ENCODE measurements around the gene PPM1H. TPM values are rescaled to one million over a fixed set of nuclear protein-coding genes. Genes with fewer than 3 reads are reported as not detected.
"Not testable (repeated sequence)": the region's sequence is repeated elsewhere in the genome, so short reads cannot be mapped to it uniquely, and the experiment has no call there.

The PPM1H gene
- total and polyA plus RNA-seq, 11 donors: 1.3 to 9.6 (median 4.9) TPM

GRCh38 chr12:62891805-62892549 lies 43.0 kb downstream of the PPM1H start:
- intact Hi-C loops (cut with DNase I): no loop called here
- H3K27me3 ChIP-seq: no peaks in the 10 kb centered on the region
- peaks cover 0 to 20% (median 1%) of the 10 kb centered on the region in 12 donors for H3K4me1 ChIP-seq
- no peaks in the 10 kb centered on the region for H3K9me3 ChIP-seq
- TF ChIP-seq CTCF (IDR thresholded peaks at IDR 0.05) (no peak), POLR2A (IDR thresholded peaks at IDR 0.05) (no peak)
- DNase-seq: no peak
- no peak overlapping the region for H3K27ac ChIP-seq
- no peak overlapping the region for H3K4me3 ChIP-seq
- no peaks in the 10 kb centered on the region for H3K36me3 ChIP-seq
- ATAC-seq: no peak
- 81 to 87% (median 85%) methylated on average over 5 of the region's 5 CpGs for WGBS, 4 donors

GRCh38 chr12:62888454-62889110 lies 46.4 kb downstream of the PPM1H start:
- no peak for DNase-seq
- Histone ChIP-seq H3K4me3 (no peak overlapping the region), H3K27me3 (no peaks in the 10 kb centered on the region), H3K4me1 (peaks cover 0 to 19% (median 1%) of the 10 kb centered on the region in 12 donors), H3K36me3 (no peaks in the 10 kb centered on the region), H3K27ac (no peak overlapping the region), H3K9me3 (no peaks in the 10 kb centered on the region)
- WGBS, 4 donors: 86 to 93% (median 90%) methylated on average over 6 of the region's 6 CpGs
- no peak for ATAC-seq
- intact Hi-C loops (cut with DNase I): no loop called here
- TF ChIP-seq CTCF (IDR thresholded peaks at IDR 0.05) (no peak), POLR2A (IDR thresholded peaks at IDR 0.05) (no peak)

GRCh38 chr12:62886796-62887195 lies 48.2 kb downstream of the PPM1H start:
- intact Hi-C loops (cut with DNase I): no loop called here
- DNase-seq: no peak
- Histone ChIP-seq H3K27me3 (no peaks in the 10 kb centered on the region), H3K9me3 (no peaks in the 10 kb centered on the region), H3K27ac (no peak overlapping the region), H3K4me3 (no peak overlapping the region), H3K4me1 (peaks cover 0 to 9% (median 0%) of the 10 kb centered on the region in 12 donors), H3K36me3 (no peaks in the 10 kb centered on the region)
- WGBS, 4 donors: 68 to 84% (median 77%) methylated on average over 6 of the region's 6 CpGs
- ATAC-seq: no peak
- TF ChIP-seq POLR2A (IDR thresholded peaks at IDR 0.05): no peak
- no peak for TF ChIP-seq CTCF (IDR thresholded peaks at IDR 0.05)

GRCh38 chr12:62885242-62885641 lies 49.7 kb downstream of the PPM1H start:
- Histone ChIP-seq H3K27ac (no peak overlapping the region), H3K9me3 (peaks cover 0 to 5% (median 0%) of the 10 kb centered on the region in 12 donors), H3K27me3 (no peaks in the 10 kb centered on the region), H3K4me3 (no peak overlapping the region), H3K36me3 (no peaks in the 10 kb centered on the region), H3K4me1 (peaks cover 0 to 8% (median 0%) of the 10 kb centered on the region in 12 donors)
- intact Hi-C loops (cut with DNase I): no loop called here
- TF ChIP-seq POLR2A (IDR thresholded peaks at IDR 0.05) (no peak), CTCF (IDR thresholded peaks at IDR 0.05) (no peak)
- DNase-seq (no peak), ATAC-seq (no peak)

GRCh38 chr12:62884832-62885231 lies 50.1 kb downstream of the PPM1H start:
- H3K4me1 ChIP-seq; H3K36me3 ChIP-seq; intact Hi-C loops (cut with DNase I); H3K27ac ChIP-seq; H3K27me3 ChIP-seq; H3K4me3 ChIP-seq; ATAC-seq; H3K9me3 ChIP-seq; DNase-seq: not testable (repeated sequence)
- WGBS, 4 donors: 72 to 83% (median 81%) methylated on average over 5 of the region's 5 CpGs

All from heart left ventricle (tissue), 16 donors.